Measurements from ENCODE around the gene PCDHGC4.

The PCDHGC4 gene

GRCh38 chr5:141489841-141490240 lies 5.0 kb downstream of the PCDHGC4 start:
- no peak for DNase-seq (ENCODE audit: extremely low read depth in 1 of 2, low read depth in 1 of 2)

GRCh38 chr5:141490271-141490670 lies 5.4 kb downstream of the PCDHGC4 start:
- DNase-seq (ENCODE audit: extremely low read depth in 1 of 2, low read depth in 1 of 2) = no peak

DNA sequence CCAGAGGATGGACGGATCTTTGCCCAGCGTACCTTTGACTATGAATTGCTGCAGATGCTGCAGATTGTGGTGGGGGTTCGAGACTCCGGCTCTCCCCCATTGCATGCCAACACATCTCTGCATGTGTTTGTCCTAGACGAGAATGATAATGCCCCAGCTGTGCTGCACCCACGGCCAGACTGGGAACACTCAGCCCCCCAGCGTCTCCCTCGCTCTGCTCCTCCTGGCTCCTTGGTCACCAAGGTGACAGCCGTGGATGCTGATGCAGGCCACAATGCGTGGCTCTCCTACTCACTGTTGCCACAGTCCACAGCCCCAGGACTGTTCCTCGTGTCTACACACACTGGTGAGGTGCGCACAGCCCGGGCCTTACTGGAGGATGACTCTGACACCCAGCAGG lies 5.9 kb downstream of the PCDHGC4 start:
- no peak for DNase-seq (ENCODE audit: extremely low read depth in 1 of 2, low read depth in 1 of 2)

- DNase-seq (ENCODE audit: extremely low read depth in 1 of 2, low read depth in 1 of 2) = no peak
Measured at GRCh38 chr5:141491323-141492167, 6.7 kb downstream of the PCDHGC4 start.

DNA sequence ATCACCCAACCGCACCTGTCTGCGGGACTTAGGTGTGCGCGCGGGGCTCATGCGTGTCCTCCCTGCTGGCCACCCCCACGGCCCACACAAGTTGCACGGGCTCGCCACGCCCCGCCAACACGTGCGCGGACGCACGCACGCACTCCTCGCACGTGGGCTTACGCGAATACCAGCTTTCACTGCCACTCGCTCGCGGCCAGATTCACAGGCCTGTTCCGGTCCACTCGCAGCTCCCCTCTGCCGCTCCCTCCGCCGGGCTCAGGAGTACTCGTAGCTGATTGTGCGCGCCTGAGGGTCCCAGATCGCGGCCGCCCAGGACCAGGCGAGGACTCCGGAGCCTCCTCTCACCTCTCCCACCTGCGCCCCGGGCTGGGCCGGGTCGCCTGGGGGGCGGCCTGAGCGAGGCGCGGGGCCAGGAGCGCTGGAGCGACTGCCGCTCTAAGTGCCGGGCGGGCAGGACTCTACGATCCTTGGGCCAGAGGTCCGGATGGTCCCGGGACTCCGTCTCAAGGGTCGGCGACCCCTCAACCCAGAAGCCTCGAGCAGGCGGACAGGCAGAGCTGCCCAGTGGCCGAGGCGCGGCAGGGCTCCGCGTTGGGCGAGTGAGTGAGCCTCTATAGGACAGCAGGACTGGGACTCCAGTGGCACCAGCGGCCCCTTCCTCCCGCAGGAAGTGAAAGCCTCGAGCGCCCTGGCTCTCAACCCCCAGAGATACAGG lies 7.5 kb downstream of the PCDHGC4 start:
- DNase-seq (ENCODE audit: extremely low read depth in 1 of 2, low read depth in 1 of 2) = no peak

GRCh38 chr5:141493500-141494422 lies 8.9 kb downstream of the PCDHGC4 start:
- no peak for DNase-seq (ENCODE audit: extremely low read depth in 1 of 2, low read depth in 1 of 2)

GRCh38 chr5:141494761-141495452 lies 10.1 kb downstream of the PCDHGC4 start:
- DNase-seq (ENCODE audit: extremely low read depth in 1 of 2, low read depth in 1 of 2) = no peak

DNA sequence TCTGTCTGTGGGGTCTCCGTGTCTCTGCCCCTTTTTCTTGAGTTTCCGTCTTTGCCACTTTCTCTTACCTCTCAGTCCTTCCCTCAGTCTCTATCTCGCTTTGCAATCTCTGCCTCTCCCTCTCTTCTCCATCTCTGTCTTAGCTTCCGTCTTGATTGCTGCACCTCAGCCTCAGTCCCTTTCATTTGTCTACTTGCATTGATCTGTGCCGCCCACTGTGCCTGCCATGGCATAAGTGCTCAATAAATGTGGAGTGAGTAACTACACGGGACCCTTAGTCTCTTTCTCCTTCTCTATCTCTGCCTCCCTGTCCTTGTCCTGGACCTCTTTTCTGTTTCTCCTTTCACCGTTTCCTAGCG lies 10.6 kb downstream of the PCDHGC4 start:
- no peak for DNase-seq (ENCODE audit: extremely low read depth in 1 of 2, low read depth in 1 of 2)

- no peak for DNase-seq (ENCODE audit: extremely low read depth in 1 of 2, low read depth in 1 of 2)
Measured at GRCh38 chr5:141496038-141496437, 11.2 kb downstream of the PCDHGC4 start.

- no peak for DNase-seq (ENCODE audit: extremely low read depth in 1 of 2, low read depth in 1 of 2)
Measured at GRCh38 chr5:141501761-141502160, 16.9 kb downstream of the PCDHGC4 start.

GRCh38 chr5:141503681-141504080 lies 18.9 kb downstream of the PCDHGC4 start:
- DNase-seq (ENCODE audit: extremely low read depth in 1 of 2, low read depth in 1 of 2) = no peak

- no peak for DNase-seq (ENCODE audit: extremely low read depth in 1 of 2, low read depth in 1 of 2)
Measured at GRCh38 chr5:141504216-141504615, 19.4 kb downstream of the PCDHGC4 start.

GRCh38 chr5:141506381-141507155 lies 21.7 kb downstream of the PCDHGC4 start:
- no peak for DNase-seq (ENCODE audit: extremely low read depth in 1 of 2, low read depth in 1 of 2)

- no peak for DNase-seq (ENCODE audit: extremely low read depth in 1 of 2, low read depth in 1 of 2)
Measured at GRCh38 chr5:141507387-141508091, 22.7 kb downstream of the PCDHGC4 start.

DNA sequence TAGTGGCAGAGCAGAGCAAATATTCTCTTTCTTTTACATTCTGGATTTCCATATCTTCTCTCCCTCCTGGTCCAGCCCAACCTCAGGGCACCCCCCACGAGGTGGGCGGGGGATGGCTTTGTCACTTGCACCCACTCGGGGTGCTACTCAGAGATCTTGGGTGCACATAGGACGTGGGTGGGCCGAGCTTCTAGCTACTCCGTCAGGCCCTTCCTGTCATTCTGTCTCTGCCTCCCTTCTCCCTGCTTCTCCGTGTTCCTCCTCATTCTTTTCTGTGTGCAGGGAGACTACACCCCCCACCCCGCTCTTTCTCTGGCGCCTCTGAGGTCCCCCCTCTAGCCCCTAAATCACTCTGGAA lies 23.6 kb downstream of the PCDHGC4 start:
- DNase-seq (ENCODE audit: extremely low read depth in 1 of 2, low read depth in 1 of 2) = no peak

DNA sequence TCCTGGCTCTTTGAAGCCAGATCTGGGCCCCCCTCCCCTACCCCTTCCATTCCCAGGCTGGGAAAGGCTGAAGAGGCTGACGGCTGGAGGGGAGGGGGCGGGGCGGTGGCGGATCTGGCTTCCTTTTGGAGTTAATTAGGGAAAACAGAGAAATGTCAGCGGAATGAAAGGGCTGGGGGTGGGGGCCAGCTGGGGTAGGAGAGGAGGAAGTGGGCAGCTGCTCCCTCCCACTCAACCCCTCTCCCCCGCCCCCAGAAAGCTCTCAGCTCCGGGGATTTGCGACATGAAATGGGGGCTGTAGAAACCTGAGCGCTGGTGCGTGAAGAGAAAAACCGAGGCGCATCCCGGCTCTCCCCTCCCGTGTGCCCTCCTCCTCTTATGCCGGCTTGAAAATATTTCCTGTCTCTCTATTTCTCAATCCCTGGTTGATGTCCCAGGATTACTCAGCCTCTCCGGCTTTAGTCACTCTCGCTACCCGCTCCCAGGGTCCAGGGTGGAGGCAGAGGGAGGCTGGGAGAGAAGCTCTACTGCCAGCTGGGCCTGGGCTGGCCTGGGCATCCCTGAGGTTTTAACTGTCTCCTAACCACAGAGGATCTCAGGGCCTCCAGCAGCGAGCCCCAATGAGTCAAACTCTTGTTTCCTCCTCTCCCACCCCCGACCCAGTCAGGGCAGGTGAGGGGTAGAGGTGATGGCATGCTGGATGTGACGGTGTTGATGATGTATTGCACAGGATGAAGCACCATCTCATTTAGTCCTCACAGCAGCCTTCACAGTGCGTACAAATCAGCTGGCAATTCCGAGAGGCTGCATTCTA lies 24.2 kb downstream of the PCDHGC4 start:
- DNase-seq (ENCODE audit: extremely low read depth in 1 of 2, low read depth in 1 of 2) = no peak

DNA sequence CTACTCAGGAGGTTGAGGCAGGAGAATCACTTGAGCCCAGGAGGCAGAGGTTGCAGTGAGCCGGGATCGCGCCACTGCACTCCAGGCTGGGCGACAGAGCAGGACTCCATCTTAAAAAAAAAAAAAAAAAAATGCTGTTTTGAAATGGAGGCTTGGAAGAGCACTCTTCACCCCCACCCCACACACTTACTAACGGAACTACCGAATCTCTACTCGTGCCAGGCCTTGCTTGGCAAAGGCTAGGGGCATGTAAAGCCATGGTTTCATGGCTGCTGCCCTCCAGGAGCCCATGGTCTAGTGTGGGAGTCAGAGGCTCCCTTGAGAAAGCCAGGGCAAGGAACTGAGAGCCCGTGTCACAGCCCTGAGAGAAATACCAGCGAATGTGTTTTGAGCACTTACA lies 25.3 kb downstream of the PCDHGC4 start:
- no peak for DNase-seq (ENCODE audit: extremely low read depth in 1 of 2, low read depth in 1 of 2)

- DNase-seq (ENCODE audit: extremely low read depth in 1 of 2, low read depth in 1 of 2) = no peak
Measured at GRCh38 chr5:141510850-141511601, 26.2 kb downstream of the PCDHGC4 start.
